Dedifferentiated amniotic fluid mesenchymal stem cell (primary cell): ENCODE results near the gene OPHN1.
"Not testable (repeated sequence)": the region's sequence is repeated elsewhere in the genome, so short reads cannot be mapped to it uniquely, and the experiment has no call there.

Source experiments
- DNase-seq: peaks from one replicate; pipeline ENCODE4 v3.0.0-alpha.2; 2016; ENCODE audit errors: extremely low spot score

OPHN1 gene

GRCh38 chrX:68163441-68163840, 269.9 kb downstream of the OPHN1 start:
- DNase-seq = no peak

- DNase-seq = no peak
These were observed 285.4 kb downstream of the OPHN1 start for GRCh38 chrX:68147848-68148247.

GRCh38 chrX:68146054-68146453, 287.2 kb downstream of the OPHN1 start:
- DNase-seq = no peak

GRCh38 chrX:68139791-68140190, 293.5 kb downstream of the OPHN1 start:
- DNase-seq = no peak

DNA sequence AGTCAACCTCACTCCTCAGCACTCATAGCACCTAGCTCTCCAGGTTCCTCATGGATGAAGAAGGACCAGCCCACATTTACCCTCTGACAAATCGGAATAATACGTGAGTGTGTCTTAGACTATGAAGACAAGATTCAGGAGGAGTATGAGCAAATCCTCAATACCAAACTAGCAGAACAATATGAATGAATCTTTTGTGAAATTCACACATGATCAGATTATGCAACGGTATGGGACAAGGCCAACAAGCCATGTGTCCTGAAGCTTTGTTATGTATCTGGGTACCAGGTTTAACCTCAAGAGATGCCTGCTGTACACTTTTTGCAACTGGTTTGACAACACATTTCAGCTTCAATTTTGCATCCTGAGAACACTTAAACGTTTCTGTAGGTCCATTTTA, 300.1 kb downstream of the OPHN1 start:
- no peak for DNase-seq

GRCh38 chrX:68132749-68133148, 300.5 kb downstream of the OPHN1 start:
- no peak for DNase-seq

DNA sequence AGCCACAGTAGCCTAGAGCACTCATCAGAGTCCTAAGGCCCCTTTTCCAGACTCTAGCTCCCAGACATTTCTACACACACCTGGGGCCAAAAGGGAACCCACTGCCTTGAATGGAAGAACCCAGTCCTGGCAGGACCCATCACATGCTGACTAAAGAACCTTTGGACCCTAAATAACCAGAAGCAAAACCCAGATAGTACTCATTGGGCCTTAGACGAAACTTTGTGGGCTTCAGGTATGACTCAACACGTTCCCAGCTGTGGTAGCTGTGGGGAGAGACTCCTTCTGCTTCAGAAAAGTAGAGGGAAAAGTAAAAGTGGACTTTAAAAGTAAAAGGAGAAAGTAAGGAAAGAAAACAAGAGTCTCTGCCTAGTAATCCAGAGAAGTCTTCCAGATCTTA, 311.5 kb downstream of the OPHN1 start:
- DNase-seq = no peak

GRCh38 chrX:68121371-68121770, 311.9 kb downstream of the OPHN1 start:
- DNase-seq = no peak

- DNase-seq = no peak
These were observed 317.9 kb downstream of the OPHN1 start for GRCh38 chrX:68115371-68115770.

- DNase-seq = no peak
These were observed 318.6 kb downstream of the OPHN1 start for GRCh38 chrX:68114573-68115129.

- no peak for DNase-seq
These were observed 319.3 kb downstream of the OPHN1 start for GRCh38 chrX:68113837-68114572.

GRCh38 chrX:68112321-68112720, 321.0 kb downstream of the OPHN1 start:
- no peak for DNase-seq

DNA sequence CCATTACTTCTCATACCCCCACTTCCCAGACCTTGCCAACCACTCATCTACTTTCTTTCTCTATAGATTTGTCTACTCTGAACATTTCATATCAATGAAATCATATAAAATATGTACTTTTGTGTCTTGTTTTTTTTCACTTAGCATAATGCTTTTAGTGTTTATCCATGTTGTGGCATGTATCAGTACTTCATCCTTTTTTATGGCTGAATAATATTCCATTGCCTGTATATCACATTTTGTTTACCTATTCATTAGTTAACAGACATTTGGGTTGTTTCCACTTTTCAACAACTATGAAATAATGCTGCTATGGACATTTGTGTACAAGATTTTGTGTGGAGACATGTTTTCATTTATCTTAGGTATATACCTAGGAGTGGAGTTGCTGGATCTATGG, 324.1 kb downstream of the OPHN1 start:
- DNase-seq = no peak

DNA sequence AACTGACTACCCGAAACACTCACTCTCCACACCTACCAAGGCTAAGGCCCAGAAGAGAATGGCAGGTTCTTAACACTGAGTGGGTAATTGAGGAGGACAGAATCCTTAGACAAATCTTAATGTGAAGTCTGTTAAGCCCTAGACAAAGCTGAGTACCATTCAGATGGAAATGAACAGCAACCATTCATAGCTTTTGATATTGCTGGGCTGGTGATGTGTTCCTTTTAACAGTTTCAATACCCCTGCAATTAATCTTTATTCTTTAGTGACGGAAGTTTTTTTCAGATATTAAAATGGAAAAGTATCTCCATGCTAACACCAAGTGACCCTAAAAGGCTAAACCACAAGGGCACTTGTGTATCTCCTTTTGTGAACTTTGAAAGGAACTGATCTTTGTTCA, 334.9 kb downstream of the OPHN1 start:
- DNase-seq = no peak

DNA sequence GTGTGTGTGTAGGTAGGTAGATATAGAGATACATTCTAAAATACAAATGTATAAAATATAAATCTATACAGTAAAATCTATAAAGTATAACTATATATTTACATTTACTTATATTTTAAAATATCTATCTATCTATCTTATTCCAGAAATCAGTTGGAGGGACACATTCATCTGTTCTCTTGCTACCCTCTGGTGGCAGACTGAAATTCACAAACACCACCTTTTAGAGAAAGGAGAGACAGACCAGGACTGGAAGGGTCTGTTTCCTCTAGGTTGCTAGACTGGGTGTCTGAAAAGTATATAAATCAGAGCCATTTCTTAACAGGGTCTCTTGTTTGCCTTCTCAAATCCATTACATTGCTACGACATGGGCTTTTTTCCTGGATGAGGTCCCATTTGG, 343.0 kb downstream of the OPHN1 start:
- no peak for DNase-seq

DNA sequence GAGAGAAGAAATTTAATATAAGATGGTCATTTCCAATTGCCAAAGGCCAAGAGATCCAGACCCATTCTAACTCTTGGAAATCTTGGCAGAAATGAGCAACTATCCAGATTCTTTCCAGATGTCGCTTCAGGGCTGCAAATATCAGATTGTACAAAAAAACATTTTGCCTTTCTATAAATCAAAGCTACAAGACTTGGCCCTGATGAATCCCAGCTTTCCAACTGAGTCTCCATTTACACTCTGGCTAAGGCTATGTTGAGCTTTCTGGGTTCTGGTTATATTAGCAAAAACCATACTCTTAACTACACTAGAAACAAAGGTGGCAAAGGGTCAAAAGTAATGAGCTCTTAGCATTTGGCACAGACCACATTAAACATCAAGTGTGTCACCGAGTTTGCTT, 345.8 kb downstream of the OPHN1 start:
- no peak for DNase-seq

- no peak for DNase-seq
These were observed 346.6 kb downstream of the OPHN1 start for GRCh38 chrX:68086709-68087108.

DNA sequence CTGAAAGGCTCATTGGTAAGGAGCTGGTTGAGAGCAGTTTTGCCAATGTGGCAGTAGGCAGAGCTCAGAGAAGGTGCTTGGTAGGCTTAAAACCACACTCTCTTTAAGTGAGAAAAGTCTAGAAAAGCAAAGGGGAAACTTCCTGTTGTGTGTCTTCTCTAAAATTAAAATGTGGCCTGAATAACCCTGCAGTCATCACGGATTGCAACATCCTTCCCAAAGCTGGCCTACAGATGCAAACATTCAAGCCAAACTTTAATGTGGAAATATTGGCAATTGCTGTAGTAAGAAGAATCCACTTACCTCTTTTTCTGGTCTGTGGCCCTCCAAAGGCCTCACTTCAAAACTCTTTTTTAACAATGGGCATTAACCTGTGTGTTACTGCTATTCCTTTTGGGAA, 348.5 kb downstream of the OPHN1 start:
- peak; percentile 19 for DNase-seq

GRCh38 chrX:68083510-68083909, 349.8 kb downstream of the OPHN1 start:
- no peak for DNase-seq

- no peak for DNase-seq
These were observed 353.3 kb downstream of the OPHN1 start for GRCh38 chrX:68079961-68080360.

DNA sequence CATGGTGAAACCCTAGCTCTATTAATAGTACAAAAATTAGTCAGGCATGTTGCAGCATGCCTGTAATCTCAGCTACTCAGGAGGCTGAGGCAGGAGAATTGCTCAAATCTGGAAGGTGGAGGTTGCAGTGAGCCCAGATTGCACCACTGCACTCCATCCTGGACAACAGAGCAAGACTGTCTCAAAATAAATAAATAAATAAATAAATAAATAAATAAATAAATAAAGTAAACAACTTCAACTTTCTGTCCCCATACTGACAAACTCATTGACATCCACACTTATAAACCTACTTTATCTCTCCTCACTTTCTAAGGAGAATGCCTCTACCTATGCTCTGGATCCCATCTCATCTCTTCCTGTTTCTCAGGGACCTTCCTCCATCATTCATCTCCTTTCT, 354.5 kb downstream of the OPHN1 start:
- not testable (repeated sequence) for DNase-seq

DNA sequence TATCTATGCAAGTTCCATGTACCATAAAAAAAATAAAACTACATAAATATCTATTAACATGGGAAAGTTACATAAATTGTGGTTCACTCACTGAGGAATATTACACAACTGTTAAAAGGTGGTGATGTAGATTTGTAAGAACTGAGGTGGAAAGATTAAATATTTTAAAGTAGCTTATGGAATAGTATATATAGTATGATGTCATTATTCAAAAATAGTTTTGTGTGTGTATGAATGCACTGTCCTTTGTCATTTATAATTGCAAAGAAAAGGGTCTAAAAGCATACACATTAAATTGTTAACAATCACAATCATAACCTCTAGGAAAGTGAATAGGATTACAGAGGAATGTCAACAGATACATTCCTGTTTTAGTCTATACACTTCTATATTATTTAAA, 355.9 kb downstream of the OPHN1 start:
- DNase-seq = no peak

GRCh38 chrX:68072041-68072440, 361.3 kb downstream of the OPHN1 start:
- no peak for DNase-seq

DNA sequence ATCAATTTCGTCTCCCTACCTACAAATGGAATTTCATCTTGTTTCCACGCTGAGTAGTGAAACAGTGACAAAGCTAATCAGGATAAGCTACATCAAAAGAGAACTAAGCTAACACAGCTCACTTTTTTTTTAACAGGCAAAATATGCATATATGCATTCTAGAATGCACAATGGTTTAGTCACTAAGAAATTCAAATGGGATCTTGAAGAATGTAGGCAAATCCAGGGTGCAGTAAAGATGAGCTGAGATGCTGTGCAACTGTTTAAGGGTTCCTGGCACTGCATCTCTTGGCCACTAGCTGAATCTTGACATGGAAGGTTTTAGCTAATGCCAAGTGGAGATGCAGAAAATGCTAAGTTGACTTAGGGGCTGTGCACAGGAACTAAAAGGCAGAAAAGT, 363.2 kb downstream of the OPHN1 start:
- DNase-seq = not testable (repeated sequence)
